Islet of Langerhans (tissue), 1 donor: ENCODE data around the gene GEMIN4.
"Not testable (repeated sequence)": the region's sequence is repeated elsewhere in the genome, so short reads cannot be mapped to it uniquely, and the experiment has no call there.

Experiments used
- FAIRE-seq: peaks from one replicate; lab custom pipeline; 2011; peaks lifted over from hg19 to GRCh38; lab: Jason Lieb, UNC

Gene GEMIN4

DNA sequence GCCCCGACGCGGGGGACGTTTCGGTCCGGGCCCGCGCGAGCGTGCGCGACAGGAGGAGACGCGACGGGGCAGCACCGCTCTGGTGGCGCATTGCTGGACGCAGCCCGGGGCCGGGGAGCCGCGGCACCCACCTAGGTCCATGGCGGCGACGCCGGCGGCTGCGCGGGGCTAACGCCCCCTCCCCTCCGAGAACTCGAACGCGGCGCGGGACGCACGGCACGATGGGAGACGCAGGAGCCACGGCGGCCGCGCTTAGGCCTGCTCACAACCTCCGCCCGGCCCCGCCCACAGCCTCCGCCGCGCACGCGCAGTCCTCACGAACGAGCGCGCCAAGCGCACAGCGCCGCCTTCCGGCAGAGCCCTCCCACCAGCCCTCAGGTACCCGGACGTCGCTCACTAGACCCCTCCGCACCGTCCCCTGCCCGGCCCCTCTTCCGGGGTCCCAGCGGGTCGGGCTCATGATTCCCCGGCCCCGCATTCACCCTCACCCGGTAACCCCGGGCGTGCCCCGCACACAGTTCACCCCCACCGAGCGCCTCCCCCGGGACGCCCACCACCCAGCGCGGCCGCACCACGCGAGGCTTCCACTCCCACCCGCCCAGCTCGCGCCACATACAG lies at the start of gene GEMIN4:
GEMIN4 (minus strand) TSS at position 263 of the 618 bp plus-strand sequence; CDS start at position 141, 122 bp downstream.
- no peak for FAIRE-seq

DNA sequence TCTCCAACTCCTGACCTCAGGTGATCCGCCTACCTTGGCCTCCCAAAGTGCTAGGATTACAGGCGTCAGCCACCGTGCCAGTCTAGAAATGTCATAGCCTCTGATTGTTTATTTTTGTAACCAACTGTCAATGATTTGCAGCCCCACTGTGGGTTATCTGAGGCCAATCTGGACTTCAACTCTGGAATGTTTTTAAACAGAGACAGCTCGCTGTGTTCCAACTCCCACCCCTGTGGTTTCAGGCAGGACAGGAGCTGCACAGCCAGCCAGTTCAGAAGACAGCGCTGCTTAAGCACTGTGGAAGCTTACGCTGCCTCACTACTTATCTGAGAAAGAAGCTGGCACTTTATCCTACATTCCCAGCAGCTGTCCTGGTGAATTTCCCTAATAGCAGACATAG lies 49.6 kb upstream of the GEMIN4 start:
- FAIRE-seq, result no peak

DNA sequence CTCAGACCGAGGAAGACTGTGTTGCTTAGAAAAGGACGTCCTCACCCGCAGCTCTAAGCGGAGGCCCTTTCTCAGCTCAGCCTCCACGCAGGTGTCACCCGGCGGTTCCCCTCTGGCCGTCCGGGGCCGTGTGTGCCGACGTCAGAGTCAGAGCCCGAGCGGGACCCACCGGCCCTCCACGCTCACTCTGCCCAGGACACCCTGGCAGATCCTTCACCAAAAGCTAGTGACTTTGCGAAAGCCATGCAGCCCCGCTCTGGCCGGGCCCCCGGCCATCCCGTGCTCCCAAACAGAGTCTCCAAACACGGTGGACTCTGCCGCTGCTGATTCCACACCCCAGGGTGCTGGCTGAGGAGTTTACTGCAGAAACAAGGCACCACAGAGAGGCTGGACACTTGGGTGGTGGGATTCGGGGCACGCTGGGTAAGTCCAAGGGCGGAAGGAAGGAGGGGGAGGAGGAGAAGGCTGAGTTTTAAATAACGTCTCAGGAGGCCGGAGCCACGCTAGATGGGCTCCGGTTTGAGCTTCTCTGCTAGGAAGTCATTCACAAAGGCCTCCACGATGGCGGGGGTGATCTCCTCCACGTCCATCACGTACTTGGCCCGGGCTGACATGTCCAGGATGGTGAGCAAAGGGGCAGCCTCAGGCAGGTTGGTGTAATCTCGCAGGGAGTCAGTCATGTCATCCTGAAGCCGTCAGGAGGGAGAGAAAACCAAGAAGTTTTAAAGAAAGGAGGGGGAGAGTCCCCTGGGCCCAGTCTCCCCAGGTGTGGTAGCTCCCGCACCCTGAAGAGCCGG lies 48.6 kb upstream of the GEMIN4 start:
- FAIRE-seq, result no peak

DNA sequence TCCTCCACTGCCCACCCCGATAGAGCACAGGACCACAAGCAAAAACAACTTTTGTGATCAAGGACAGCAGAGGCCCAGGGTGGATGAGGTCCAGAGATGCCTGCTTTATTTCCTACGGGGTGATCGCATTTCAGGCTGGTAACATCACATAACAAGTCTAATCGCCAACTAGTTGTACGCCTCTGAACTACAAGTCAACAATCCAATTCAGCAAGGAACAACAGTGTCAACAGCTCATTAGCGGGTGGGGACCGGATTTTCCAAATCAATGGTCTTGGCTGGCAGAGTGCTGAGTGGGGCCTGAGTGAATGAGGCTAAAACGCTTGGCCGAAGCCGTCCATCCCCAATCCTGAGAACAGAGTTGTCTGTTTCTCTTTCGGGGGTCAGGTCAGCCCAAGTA lies 47.2 kb upstream of the GEMIN4 start:
- FAIRE-seq, result no peak

DNA sequence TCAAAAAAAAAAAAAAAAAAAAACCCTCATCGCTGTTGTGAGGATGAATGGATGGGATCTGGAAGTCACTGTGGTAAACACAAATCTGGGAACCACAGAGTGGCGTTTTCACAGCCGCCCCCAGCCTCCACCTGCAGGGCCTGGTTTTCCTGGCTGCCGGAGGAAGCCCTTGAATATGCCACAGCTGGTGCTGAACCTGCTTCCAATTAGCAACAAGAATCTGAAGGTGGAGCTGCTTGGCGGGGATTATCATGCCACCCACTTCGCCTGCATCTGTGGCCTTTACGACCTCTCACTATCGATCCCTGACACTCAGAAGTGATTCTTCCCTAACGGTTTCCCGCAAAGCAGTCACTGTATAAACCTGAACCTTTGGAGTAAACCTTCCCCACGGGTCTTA lies 46.2 kb upstream of the GEMIN4 start:
- no peak for FAIRE-seq

DNA sequence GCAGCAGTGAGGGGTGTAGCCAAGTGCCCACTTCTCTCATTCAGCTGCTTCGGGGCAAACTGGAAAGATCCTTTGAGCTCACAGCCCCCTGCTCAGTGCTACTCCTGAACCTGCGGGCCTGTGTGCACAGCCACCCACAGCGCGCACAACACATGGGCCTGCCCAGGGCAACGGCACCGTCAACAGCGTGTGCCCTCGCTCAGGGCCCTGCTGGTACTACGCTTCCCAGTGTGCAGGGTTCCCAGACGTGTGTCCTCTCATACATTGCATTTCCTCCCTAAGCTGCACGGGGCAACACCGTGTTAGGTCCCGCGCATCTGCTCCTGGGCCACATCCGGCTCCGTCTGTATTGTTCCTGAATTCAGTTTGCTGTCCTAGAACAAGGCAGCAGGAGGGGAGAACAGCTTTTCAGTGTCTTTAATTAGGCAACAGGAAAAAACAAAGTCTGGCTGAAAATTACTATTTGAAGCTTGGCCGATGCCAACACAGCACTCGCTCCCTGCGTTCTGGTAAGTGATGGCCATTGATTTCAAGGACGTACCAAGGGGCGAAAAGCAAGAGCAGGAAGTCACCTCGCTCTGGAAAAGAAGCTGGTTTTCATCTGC lies 45.3 kb upstream of the GEMIN4 start:
- FAIRE-seq, result no peak

DNA sequence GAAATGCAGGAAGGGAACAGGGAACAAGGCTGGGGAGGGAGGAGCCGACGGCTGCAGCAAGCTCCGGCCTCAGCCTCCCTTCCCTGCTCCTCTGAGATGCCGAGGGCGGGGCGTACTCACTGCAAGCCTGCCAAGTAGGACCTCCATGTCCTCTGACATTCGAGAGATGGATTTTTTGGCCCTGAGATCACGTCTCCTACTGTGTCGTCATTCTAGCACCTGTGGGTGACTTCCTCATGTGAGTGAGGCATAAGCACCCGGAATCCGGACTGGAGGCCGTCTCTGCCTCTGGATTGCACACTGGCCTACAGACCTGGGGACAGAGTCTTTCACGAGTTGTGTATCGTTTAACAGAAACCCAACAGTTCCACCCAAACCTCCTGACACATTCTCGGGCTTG lies 44.5 kb upstream of the GEMIN4 start:
- no peak for FAIRE-seq

DNA sequence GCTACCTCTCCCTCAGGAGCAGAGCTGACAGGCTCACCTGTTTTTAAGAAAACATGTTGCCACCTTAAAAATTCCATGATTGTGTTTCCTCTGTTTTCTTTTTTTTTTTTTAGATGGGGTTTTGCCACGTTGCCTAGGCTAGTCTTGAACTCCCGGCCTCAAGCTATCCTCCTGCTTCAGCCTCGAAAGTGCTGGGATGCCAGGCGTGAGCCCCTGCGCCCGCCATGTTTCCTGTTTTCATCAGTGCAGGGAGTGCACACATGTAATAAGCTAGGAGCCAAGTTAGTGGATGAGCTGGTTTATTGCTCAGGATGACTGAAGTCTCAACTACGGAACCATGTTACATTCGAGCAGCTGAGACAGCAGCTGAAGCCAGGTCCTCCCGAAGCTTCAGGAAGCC lies 43.7 kb upstream of the GEMIN4 start:
- FAIRE-seq, result no peak

DNA sequence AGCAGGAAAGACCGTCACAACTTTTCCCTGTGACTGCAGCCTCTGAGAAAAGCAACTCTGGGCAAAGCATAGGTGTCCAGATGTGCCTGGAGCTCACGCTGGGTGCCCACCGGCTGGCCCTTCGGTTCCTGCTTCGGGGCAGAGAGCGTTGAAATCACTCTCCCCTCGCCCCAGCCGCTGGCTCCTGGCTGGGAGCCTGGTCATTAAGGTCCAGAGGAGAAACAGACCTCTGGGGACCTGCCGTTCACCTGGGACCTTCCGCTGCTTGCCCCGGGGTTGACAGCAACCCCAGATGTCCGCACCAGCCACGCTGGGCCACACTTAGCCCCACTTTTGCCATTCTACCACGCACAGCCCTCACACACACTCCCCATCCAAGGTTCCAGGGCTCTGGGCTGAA lies 43.2 kb upstream of the GEMIN4 start:
- no peak for FAIRE-seq

DNA sequence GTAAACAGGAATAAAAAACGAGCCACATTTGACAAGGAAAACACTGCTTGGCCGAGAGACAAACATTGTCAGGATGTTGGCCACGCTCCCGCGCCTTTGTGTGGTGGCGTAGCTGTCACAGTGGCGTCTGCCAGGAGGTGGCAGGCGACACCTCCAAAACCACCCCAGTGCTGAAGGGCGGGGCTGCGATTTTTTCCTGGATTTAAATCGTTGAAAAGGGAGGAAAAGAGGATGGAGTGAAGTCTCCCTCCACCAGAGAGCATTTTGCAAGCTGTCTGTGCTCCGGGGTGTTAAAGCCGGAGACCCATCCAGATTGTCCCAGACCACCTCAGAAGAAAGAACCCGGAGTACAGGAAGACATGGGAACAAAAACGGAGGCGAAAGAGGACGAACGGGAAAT lies 42.8 kb upstream of the GEMIN4 start:
- FAIRE-seq, result peak; percentile 56

DNA sequence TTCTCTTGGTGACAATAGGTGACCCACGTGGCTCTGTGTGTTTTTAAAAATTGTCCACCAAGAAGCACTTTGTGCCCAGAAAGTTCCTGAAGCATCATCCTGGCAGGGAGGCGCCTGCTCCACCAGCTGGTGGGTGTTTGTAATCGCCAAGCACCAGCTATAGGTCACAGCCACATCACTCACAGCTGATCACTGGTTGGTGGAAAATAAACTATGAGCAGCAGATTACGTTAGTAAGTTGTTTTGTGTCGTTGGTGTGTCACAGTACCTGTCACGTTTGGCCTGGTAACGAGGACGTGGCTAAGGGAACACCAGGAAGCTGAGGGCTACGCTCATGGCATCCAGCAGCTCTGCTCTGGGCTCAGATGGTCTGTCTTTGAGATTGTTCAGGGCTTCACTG lies 40.2 kb upstream of the GEMIN4 start:
- FAIRE-seq, result no peak

DNA sequence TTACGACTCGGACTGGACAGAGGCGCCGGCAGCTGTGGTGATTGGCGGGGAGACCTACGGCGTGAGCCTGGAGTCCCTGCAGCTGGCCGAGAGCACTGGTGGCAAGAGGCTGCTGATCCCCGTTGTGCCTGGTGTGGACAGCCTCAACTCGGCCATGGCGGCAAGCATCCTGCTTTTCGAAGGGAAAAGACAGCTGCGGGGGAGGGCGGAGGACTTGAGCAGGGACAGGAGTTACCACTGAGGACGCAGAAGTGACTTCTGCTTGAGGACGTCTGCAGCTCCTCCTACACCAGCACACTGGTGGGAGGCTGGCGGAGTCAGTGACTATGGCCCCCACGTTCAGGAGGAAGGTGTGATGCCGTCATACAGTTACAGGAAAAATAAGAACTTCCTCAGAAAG lies 39.8 kb upstream of the GEMIN4 start:
- no peak for FAIRE-seq

DNA sequence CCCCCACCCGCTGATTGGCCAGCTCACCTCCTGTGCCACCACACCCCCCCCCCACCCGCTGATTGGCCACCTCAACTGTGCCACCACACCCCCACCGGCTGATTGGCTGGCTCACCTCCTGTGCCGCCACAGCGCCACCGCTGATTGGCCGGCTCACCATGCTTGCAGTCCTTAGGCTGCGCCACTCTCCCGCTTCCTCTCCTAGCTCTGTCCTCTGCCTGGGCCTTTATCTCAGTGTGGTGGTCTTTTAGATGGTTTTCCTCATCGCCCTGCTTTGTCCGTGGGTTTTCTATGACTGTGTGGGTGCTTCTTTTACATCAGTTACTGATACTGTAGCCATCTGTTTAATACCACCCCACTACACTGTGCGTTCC lies 38.8 kb upstream of the GEMIN4 start:
- FAIRE-seq, result not testable (repeated sequence)

DNA sequence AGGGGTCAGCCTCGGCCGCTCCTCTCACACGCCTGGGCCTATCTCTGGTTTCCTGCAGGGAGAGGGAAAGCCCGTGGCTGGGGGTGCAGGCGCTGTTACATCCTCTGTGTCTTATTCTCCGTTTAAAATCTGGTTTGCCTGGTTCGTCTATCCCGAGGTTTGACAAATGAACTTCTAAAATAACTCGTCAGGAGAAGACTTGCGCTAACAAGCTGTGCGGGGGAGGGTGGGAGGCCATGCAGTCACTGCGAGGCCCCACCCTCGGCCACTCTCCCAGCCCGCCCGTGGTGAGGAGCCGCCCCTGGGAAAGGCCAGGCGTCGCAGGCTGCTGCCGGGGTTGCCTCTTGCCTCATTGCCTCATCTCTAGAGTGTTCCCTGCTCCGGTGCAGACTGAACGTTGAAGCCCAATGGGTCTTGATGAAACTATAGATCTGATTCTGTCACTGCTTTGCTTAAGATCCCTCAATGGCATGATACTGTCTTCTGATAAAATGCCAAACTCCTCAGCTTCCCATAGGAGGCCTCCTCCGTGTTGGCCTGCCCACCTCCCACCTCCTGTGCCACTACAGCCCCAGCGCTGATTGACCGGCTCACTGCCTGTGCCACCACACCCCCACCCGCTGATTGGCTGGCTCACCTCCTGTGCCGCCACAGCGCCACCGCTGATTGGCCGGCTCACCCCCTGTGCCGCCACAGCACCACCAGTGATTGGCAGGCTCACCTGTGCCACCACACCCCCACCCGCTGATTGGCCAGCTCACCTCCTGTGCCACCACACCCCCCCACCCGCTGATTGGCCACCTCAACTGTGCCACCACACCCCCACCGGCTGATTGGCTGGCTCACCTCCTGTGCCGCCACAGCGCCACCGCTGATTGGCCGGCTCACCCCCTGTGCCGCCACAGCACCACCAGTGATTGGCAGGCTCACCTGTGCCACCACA lies 38.1 kb upstream of the GEMIN4 start:
- FAIRE-seq, result not testable (repeated sequence)

DNA sequence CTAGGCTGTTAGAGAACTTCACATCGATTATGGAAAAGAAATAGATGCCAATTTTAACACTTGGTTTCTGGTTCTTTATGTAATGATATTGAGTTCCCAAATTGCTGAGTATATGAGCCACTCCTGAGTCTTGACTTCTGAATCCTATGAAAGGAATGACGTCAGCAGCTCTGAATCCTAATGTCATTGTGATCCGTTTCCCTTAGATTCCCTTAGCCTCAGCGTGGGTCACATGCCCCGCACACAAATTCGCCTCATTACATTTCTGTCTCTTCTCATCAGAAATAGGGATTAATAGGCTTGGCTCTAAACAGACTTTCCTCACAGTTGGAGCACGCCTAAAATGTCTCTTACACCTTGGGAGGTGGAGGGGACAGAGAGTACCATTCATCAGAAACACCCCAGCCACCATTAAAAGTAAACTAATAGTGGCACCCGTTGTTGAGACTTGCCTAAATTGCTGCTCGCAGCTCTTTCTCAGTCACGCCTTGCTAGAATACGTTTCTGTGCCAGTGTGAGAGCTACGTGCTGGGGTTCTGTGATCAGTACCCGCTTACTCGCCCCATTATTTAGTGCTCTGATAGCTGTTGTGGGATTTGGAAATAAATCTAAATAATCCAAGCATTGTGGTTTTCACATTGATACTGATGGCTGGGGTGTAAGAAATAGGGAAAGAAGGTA lies 37.2 kb upstream of the GEMIN4 start:
- FAIRE-seq, result no peak

DNA sequence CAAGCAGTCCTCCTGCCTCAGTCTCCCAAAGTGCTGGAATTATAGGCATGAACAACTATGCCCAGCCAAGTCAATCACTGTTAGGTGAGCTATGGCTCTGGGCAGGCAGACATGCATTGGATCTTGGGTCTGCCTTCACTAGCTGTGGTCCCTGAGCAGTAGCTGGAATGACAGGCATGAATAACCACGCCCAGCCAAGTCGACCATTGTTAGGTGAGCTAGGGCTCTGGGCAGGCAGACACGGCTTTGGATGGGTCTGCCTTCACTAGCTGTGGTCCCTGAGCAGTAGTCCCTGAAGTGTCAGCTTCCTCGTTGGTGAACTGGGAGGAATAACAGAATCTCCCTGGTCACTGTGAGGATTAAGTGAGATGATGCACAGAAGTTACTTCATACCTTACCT lies 36.5 kb upstream of the GEMIN4 start:
- FAIRE-seq, result no peak

DNA sequence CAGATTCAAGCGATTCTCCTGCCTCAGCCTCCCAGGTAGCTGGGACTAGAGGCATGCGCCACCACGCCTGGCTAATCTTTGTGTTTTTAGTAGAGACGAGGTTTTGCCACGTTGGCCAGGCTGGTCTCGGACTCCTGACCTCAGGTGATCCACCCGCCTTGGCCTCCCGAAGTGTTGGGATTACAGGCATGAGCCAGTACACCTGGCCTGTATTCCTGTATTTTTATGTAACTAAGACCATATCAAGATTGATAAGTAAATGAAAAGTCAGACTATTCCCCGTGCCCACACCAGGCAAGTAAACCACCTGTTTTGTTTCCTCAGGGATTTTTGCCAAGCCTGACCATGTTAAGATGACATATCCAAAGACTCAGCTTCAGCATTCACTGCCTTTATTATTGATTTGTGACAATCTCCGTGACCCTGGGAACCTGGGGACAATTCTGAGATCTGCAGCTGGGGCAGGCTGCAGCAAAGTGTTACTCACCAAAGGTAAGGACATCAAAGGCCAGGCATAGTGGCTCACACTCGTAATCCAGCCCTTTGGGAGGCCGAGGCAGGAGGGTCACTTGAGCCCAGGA lies 35.7 kb upstream of the GEMIN4 start:
- FAIRE-seq, result no peak

DNA sequence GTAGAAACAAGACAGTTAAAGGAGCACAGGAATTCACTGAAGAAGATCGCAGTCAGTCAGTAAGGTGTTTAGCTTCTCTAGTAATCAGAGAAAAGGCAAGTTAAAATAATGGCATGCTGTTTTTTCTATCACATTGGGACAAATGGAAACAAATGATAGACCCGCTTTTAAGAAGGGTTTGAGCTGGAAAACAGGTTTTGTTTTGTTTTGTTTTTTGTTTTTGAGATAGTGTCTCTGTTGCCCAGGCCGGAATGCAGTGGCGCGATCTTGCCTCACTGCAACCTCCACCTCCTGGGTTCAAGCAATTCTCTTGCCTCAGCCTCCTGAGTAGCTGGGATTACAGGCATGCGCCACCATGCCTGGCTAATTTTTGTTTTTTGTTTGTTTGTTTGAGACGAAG lies 33.8 kb upstream of the GEMIN4 start:
- not testable (repeated sequence) for FAIRE-seq

DNA sequence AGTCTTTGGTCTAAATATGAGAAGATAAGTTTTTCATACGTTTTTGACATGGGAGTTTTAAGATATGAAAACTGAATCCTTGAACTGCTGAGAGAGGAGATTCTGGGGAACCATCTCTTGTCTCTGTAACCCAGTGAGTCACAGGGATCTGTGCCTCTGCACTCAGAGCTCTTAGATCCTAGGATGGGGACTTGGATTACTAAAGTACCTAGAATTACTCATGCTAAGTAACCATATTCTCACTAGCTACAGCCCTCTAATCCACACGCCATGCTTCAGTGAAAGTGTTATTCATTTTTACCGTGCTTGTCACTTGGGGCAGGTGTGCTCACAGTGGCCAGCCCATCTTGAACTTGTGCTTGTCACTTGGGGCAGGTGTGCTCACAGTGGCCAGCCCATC lies 32.1 kb upstream of the GEMIN4 start:
- FAIRE-seq, result no peak

DNA sequence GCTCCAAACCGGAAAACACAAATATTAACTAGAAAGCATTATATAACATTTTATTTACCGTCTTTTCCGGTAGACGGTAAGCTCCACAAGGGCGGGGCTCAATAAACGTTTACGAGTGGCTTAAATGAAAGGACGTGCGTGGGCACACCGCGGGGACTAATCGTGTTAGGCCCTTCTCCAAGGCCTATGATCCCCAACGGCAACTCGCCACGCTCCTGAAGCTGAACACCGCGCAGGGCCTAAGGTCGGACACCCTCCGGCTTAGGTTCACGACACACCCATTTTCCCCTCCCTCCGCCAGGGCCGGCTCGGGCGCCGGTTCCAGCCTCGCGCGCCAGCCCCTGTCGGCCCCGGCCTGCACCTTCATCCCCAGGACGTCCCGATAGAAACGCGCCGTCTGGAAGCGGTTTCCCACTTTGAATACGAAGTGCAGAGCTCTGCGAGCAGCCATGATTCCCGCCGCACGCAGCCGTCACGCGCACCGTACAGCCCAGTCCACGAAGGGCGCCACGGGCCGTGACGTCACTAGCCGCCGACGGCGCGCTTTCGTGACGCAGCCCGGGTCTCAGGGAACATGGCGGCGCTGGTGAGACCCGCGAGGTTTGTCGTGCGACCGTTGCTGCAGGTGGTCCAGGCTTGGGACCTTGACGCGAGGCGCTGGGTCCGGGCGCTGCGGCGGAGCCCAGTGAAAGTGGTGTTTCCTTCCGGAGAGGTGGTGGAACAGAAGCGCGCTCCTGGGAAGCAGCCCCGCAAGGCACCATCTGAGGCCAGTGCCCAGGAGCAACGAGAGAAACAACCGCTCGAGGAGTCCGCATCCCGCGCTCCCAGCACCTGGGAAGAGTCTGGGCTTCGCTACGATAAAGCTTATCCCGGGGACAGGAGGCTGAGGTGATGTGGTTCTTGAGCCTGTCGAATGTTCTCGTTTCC lies 30.0 kb upstream of the GEMIN4 start, which contains the start of the genes GLOD4 and MRM3:
GLOD4 (minus strand) TSS at position 476 of the 927 bp plus-strand sequence; CDS start at position 451, 25 bp downstream.
MRM3 (plus strand) TSS at position 549 of the 927 bp plus-strand sequence; CDS start at position 575, 26 bp downstream.
- no peak for FAIRE-seq
